ENCODE results near the gene CAMKMT.

Gene CAMKMT

DNA sequence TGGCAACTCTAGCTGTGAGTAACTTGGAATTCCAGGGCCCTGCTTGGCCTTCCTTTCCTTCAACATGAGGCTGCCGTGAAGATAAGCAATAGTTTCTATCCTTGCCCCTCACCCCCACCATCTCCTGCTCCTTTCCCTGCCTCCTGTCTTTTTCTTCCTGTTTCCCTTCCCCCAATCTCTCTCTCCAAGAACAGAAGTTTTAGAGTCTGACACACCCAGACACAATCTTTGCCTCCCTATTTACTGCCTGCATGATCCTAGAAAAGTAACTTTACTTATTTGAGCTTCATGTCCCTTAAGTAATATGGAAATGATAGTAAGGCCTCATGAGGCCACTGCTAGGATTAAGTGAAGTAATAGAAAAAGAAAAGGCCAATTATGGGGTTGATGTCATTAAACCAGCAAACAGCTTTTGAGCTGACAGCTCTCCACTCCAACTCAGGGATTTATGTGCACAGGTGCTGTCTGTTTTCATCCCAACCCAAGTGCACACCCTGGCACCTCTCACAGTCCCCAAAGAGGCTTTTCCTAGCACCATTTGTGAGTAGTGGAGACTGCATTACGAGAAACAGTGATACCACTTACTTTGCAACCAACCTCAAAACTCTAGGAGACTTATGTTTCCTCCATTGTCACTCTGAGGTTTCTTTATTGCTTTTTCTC lies 456.1 kb downstream of the CAMKMT start:
- TF ChIP-seq YY1 (IDR thresholded peaks at IDR 0.05; ENCODE audit: insufficient read depth, insufficient read length) (no peak), SUZ12 (IDR thresholded peaks at IDR 0.05; ENCODE audit: extremely low read depth, insufficient read depth, insufficient read length) (no peak), ZNF274 (IDR thresholded peaks at IDR 0.05; ENCODE audit: low read depth, low read length) (no peak)

DNA sequence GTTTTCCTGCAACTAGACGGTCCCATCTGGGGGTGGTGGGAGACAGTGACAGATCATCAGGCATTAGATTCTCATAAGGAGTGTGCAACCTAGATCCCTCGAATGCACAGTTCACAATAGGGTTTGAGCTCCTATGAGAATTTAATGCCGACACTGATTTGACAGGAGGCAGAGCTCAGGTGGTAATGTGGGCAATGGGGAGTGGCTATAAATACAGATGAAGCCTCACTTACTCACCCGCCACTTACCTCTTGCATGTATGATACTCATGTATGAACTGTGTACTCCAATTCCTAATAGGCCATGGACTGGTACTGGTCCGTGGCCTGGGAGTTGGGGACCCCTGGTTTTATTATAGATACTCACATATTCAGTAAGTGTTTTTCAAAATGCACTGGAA lies 457.3 kb downstream of the CAMKMT start:
- no peaks in the 10 kb centered on the region for H3K36me3 ChIP-seq (ENCODE audit: insufficient read depth, insufficient read length, low read length)
- H3K27me3 ChIP-seq (ENCODE audit: insufficient read depth, insufficient read length): no peaks in the 10 kb centered on the region
- no peaks in the 10 kb centered on the region for H3K4me1 ChIP-seq (ENCODE audit: insufficient read depth, insufficient read length)
- H3K4me3 ChIP-seq (ENCODE audit: insufficient read length, low read depth): no peak overlapping the region
- no peak for DNase-seq (ENCODE audit: low read depth, low spot score)
- H3K9ac ChIP-seq (ENCODE audit: insufficient read length, low read depth): no peak overlapping the region
- TF ChIP-seq SUZ12 (IDR thresholded peaks at IDR 0.05; ENCODE audit: extremely low read depth, insufficient read depth, insufficient read length) (no peak), ZNF274 (IDR thresholded peaks at IDR 0.05; ENCODE audit: low read depth, low read length) (no peak), YY1 (IDR thresholded peaks at IDR 0.05; ENCODE audit: insufficient read depth, insufficient read length) (no peak)
- no peaks in the 10 kb centered on the region for H3K9me3 ChIP-seq (ENCODE audit: insufficient read depth, low read length)

More for the DNA sequence above, 456.1 kb downstream of the CAMKMT start:
- Histone ChIP-seq H3K4me1 (ENCODE audit: insufficient read depth, insufficient read length) (no peaks in the 10 kb centered on the region), H3K9me3 (ENCODE audit: insufficient read depth, low read length) (no peaks in the 10 kb centered on the region), H3K27me3 (ENCODE audit: insufficient read depth, insufficient read length) (no peaks in the 10 kb centered on the region), H3K9ac (ENCODE audit: insufficient read length, low read depth) (no peak overlapping the region), H3K36me3 (ENCODE audit: insufficient read depth, insufficient read length, low read length) (no peaks in the 10 kb centered on the region), H3K4me3 (ENCODE audit: insufficient read length, low read depth) (no peak overlapping the region)
- no peak for DNase-seq (ENCODE audit: low read depth, low spot score)

DNA sequence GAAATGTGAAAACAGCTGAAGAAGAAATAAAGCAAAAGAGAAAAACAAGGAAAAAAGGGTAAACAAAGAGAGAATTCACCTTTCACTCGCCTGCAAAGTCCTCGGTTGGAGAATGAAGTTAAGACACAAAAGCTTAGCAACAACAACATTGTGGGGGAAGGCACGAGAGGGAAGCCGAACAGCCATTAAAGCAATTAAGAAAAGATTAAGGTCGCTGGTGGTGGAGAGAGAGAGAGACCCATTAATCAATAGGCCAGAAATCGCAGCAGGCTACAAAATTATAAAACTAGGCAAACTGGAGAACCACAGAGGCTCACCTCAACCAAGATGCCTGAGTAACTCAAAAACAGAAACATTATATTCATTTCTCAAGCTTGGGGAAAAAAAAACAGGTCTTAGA lies 459.8 kb downstream of the CAMKMT start:
- no peaks in the 10 kb centered on the region for H3K36me3 ChIP-seq (ENCODE audit: insufficient read depth, insufficient read length, low read length)
- TF ChIP-seq SUZ12 (IDR thresholded peaks at IDR 0.05; ENCODE audit: extremely low read depth, insufficient read depth, insufficient read length) (no peak), ZNF274 (IDR thresholded peaks at IDR 0.05; ENCODE audit: low read depth, low read length) (no peak), YY1 (IDR thresholded peaks at IDR 0.05; ENCODE audit: insufficient read depth, insufficient read length) (no peak)
- DNase-seq (ENCODE audit: low read depth, low spot score): no peak
- H3K9me3 ChIP-seq (ENCODE audit: insufficient read depth, low read length): no peaks in the 10 kb centered on the region
- H3K9ac ChIP-seq (ENCODE audit: insufficient read length, low read depth): no peak overlapping the region
- H3K4me3 ChIP-seq (ENCODE audit: insufficient read length, low read depth): no peak overlapping the region
- H3K4me1 ChIP-seq (ENCODE audit: insufficient read depth, insufficient read length): no peaks in the 10 kb centered on the region
- H3K27me3 ChIP-seq (ENCODE audit: insufficient read depth, insufficient read length): no peaks in the 10 kb centered on the region

DNA sequence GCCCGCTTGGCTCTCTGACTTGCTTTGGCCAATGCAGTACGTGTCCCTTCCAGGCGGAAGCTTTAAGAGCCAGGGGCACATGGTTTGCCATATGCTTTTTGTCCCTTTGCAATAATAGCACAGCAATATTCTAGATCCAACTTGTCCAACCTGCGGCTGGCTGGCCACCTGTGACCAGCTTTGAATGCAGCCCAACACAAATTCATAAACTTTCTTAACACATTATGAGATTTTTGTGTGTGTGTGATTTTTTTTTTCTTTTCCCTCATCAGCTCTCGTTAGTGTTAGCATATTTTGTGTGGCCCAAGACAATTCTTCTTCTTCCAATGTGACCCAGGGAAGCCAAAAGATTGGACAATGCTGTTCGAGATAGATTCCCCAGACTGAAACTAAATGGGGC lies 460.4 kb downstream of the CAMKMT start:
- no peaks in the 10 kb centered on the region for H3K27me3 ChIP-seq (ENCODE audit: insufficient read depth, insufficient read length)
- TF ChIP-seq YY1 (IDR thresholded peaks at IDR 0.05; ENCODE audit: insufficient read depth, insufficient read length) (no peak), ZNF274 (IDR thresholded peaks at IDR 0.05; ENCODE audit: low read depth, low read length) (no peak), SUZ12 (IDR thresholded peaks at IDR 0.05; ENCODE audit: extremely low read depth, insufficient read depth, insufficient read length) (no peak)
- H3K9ac ChIP-seq (ENCODE audit: insufficient read length, low read depth): no peak overlapping the region
- H3K4me3 ChIP-seq (ENCODE audit: insufficient read length, low read depth): no peak overlapping the region
- no peaks in the 10 kb centered on the region for H3K9me3 ChIP-seq (ENCODE audit: insufficient read depth, low read length)
- no peak for DNase-seq (ENCODE audit: low read depth, low spot score)
- H3K4me1 ChIP-seq (ENCODE audit: insufficient read depth, insufficient read length): no peaks in the 10 kb centered on the region
- no peaks in the 10 kb centered on the region for H3K36me3 ChIP-seq (ENCODE audit: insufficient read depth, insufficient read length, low read length)

Data from NT2/D1 (cell line).